ENCODE data around the gene RPS6KB2.
"Not testable (repeated sequence)": the region's sequence is repeated elsewhere in the genome, so short reads cannot be mapped to it uniquely, and the experiment has no call there.

RPS6KB2 gene

DNA sequence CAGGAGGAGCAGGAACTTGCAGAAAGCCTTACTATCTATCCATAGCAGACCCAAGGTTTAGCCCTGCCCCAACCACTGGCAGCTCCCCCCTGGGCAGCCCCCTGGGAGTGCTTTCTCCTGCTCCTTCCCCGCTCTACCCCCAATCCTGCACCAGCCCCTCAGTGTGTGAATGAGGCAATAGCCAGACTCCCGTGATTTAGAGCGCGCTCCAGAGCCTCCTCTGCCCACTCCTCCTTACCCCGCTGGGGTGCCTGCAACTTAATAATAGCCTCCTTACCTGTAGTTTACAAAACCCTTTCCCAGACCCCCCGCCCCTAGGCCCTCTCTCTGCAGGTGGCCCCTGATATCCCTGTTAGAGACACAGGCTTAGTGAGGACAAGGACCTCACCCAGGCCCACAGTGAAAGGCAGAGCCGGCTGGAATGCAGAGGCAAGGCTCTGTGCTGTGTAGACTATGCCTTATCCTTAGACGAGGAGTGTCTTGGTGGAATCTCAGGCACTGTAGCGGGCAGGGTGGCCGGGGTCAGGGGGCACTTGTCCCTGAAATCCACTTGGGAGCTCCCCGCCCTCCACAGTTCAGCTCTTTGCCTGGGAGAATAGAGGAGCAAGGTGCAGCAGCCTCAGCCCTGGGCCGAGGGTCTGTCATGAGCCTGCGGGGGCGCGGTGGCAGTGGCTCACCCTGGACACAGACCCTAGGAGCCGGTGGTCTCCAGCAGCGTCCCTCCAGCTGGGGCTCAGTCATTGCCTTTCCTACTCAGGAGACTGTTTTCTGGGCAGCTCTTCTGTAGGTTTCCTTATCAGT is 17.1 kb upstream of the RPS6KB2 start:
- no peak for DNase-seq

DNA sequence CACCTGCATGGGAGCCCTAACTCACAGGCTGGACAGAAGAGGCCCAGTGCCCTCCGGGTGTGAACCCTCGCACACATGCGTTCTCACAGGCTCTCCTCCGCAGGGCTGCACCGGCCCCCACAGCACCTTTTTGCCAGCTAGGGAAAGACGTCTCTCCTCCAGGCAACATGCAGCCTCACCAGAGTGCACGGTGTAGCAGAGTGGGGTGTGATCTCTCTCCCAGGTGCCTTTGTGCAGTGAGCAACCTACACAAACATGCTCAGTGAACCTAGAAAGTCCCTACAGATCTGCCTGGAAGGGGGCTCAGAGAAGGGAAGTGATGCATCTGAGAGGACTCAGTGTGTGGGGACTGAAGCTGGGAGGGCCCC is 16.5 kb upstream of the RPS6KB2 start:
- no peak for DNase-seq

DNA sequence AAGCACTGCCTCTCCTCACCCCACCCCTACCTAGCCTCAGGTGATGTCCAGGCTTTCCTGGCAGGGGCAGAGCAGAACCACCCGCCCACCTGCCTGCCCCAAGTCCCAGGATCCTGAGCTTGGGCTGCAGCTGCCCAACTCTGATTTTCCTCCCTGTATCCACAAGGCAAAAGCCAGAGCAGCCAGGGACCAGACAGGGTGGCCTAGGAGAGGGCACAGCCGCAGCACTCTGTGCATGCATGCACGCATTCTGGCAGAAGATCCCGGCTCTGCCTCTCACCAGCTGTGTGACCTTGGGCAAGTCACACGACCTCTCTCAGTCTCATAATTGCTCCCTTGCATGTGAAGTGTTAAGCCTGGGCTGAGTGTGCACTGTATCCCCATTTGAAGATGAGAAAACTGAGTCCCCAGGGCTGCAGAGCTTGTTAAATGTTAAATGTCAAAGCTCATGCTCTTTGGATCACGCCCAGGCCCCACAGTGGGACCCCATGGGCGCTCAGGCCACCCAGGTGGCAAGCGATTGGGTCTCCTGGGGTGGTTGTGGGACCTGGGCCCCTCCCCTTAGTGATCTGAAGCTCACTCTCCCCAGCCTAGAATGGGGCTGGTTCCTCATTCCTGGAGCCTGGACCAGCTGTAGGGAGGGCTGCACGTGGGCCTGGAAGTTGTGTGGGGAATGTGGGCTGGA is 15.7 kb upstream of the RPS6KB2 start:
- no peak for DNase-seq

DNA sequence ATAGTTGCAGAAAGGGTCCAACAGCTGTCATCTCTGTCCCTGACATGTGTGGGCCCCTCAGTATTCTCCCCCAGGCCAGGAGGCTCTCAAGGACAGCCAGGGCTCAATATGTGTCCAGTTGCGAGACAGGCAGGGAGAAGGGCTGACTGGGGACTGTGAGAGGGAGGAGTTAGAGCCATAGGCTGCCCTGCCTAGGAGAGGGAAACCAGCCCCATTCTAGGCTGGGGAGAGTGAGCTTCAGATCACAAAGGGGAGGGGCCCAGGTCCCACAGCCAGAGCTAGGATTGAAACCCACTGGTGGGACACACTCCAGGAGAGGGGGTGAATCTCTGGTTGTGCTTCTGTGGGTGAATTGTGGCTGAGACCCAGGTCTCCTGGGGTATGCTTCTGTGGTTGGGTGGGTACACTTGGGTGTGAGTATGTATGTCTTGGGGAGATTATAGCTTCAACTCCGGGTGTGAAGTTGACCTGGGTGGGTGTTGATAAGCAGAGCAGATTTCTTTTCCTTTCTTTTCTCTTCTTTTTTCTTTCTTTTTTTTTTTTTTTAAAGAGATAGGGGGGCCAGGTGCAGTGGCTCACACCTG is 14.9 kb upstream of the RPS6KB2 start:
- DNase-seq: no peak

DNA sequence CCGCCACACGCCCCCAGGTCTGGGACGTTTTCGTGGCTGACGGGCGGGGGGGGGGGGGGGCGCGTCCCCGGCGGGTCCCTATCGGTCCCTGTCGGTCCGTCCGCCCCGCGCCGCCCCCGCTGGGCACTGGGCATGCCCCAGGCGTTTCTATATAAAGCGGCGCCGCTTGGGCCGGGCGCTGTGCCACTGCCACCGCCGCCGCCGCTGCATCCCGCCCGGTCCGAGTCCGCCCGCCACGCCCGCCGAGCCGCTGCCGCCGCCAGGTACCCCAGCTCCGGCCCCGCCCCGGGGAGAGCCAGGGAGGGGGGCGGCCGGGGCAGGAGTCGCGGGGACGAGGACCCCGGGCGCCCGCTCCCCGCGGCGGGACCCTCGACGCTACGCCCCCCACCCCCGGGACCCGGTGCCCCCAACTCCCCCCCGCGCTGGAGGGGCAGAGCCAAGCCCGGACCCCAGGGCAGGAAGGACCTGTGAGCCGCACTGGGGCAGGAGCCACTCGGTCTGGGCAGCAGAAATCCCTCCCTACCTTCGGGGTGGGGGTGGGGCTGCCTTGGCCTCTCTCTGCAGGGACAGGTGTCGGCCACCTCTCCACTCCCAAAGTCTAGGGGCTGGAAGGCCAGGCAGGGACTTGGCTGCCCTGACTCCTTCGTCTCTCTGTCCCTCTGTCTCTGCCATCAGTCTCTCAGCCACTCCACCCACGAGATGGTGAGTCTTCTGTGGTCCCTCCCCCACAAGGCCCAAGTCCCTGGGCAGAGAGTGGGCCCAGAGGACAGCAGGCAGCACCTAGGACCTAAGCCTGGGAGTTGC is 12.6 kb upstream of the RPS6KB2 start, which contains the start of gene CARNS1:
Gene CARNS1 (plus strand): TSS at position 178 of the 804 bp plus-strand sequence. CDS start 522 bp downstream, at position 700.
- no peak for DNase-seq

DNA sequence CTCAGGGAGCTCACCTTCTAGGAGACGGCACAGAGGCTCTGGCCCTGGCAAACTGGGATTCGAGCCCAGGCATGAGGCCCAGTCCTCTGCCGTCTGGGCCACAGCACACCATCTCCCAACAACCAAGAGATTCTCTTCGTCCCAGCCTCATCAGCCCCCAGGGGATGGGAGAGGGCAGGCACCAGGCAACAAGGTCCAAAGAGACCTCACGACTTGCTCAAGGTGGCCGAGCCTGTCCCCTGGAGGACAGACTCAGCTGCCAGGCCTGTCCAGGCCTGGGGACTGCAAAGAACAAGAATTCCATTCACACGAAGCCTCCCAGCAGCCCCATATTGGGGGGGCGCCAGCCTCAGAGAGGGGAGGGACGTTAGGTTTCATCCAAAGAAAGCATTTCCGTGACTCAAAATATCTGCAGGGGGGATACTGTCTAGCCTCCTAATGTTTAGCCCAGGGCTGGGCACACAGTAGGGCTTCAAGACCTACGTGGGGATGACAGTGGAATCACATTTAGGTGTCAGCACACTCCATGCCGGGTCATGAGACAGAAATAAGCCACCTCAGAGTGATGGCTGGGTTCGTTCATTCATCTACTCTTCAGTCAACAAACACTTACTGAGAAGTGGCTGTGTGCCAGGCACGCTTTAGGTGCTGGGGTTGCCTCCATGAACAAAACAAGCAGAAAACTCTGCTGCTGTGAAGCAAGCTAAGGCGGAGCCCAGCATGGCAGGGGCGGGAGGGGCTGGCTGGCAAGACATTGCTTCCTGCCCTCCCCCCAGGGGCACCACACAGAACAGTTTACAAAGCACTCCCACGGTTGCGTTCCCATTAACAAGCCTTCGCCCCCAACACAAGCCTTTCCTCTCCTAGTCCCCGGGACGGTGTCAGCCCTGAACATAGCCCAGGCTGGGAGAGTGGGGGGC is 11.6 kb upstream of the RPS6KB2 start:
- DNase-seq: peak; percentile 84

DNA sequence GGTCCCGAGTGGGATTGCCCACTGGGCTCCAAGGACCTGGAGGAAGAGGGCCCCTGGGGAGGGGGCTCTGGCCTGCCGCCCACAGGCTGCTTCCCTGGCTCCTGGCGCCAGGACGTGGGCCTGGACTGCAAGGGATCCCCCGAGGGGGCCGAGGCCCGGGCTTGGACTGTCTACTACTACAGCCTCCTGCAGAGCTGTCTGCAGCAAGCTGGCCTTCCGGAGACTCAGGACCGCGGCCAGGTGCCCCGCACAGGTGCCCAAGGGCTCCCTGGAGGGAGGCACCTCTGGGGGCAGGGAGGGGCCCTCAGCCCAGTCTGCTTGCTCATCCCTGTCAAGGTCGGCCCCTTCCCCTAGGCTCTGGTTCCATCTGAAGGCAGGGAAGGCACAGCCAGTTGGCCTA is 10.9 kb upstream of the RPS6KB2 start:
- DNase-seq: no peak

DNA sequence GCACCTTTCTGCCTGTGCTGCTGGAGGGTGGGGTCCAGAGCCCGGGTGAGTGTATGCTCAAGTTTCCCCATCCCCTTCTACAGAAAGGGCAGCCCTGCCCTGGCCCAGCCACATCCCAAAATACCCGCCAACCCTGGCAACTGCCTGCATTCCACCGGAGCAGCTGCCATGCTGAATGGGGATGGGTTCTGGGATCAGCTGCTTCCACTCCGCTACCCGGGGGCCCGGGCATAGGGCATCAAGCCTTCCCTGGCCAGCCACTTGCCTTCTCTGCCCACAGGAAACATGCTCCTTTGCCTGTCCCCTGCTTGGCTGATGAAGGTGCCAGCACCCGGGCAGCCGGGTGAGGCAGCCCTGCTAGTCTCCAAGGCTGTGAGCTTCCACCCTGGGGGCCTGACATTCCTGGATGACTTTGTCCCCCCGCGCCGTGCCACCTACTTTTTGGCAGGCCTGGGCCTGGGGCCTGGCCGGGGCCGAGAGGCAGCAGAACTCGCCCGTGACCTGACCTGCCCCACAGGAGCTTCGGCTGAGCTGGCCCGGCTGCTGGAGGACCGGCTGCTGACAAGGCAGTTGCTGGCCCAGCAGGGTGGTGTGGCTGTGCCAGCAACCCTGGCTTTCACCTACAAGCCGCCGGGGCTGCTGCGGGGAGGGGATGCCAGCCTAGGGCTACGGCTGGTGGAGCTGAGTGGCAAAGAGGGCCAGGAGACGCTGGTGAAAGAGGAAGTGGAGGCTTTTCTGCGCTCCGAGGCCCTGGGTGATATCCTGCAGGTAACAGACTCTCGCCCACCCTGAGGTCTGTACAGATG is 9.6 kb upstream of the RPS6KB2 start:
- no peak for DNase-seq

DNA sequence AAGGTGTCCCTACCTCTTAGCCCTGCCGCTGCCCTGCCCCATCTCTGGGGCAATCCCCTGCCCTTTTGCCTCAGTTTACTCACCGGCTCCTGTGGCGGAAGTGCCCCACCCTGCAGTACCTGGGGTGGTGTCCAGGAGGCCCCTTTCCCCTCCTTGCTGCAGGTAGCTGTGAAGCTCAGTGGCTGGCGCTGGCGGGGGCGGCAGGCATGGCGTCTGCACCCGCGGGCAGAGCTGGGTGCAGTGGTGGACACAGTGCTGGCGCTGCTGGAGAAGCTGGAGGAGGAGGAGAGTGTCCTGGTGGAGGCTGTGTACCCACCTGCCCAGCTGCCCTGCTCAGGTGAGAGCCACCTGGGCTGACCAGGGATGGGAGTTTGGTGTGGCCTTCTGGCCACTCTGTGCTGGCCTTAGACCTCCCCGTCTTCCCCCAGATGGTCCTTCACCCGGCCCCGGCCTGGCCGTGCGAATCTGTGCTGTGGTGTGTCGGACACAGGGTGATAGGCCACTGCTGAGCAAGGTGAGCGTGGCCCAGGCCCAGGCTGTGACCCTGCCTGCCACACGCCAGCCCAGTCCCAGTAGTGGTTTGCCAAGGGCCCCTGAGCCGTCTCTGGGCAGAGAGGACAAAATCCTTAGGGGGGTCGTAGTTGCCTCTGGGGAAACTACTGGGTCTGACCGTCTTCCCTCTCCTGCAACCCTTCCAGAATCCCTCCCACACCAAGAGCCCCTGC is 8.8 kb upstream of the RPS6KB2 start:
- no peak for DNase-seq

DNA sequence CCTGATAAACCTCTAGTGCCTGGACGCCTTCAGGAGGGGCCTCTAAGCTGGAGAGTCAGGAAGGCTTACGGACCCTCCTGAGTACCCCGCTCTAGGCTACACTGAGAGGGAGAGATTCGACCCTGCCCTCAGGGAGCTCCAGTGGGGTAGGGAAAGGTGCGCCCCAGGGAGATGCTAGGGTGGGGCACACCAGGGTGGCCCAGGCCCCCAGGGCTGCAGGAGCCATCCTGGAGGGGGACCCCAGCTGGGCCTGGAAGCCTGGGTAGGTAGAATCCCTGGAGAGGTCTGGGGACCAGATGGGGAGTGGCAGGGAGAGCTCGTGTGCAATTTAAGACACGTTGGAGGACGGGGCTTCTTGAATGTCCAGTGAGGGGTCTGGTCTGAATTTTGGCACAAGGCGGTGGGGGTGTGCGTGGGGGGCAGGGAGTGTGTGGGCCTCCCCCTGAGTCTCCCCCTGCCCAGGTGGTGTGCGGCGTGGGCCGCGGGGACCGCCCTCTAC is 8.1 kb upstream of the RPS6KB2 start:
- DNase-seq: no peak

DNA sequence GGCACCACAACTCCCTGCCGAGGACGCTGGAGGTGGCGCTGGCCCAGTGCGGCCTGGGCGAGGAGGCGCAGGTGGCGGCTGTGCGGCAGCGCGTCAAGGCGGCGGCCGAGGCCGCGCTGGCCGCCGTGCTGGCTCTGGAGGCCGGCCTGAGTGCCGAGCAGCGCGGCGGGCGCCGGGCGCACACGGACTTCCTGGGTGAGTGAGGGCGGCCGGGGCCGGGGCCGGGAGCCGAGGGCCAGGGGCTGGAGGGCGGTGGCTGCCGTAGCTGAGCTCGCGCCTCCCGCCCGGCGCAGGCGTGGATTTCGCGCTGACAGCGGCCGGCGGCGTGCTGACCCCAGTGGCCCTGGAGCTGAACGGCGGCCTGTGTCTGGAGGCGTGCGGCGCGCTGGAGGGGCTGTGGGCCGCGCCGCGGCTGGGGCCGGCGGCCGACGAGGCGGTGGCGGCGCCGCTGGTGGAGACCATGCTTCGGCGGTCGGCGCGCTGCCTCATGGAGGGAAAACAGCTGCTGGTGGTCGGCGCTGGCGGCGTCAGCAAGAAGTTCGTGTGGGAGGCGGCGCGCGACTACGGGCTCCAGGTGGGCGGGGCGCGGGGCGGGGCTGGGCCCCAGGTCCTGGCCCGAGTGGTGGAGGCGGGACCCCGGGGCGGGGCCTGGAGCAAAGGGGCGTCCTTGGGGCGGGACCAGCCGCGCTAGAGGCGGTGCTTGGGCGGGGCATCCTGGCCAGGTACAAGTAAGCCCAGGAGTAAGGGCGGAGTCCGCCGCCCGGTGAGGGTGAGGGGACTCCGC is 7.5 kb upstream of the RPS6KB2 start:
- DNase-seq: peak; percentile 98

DNA sequence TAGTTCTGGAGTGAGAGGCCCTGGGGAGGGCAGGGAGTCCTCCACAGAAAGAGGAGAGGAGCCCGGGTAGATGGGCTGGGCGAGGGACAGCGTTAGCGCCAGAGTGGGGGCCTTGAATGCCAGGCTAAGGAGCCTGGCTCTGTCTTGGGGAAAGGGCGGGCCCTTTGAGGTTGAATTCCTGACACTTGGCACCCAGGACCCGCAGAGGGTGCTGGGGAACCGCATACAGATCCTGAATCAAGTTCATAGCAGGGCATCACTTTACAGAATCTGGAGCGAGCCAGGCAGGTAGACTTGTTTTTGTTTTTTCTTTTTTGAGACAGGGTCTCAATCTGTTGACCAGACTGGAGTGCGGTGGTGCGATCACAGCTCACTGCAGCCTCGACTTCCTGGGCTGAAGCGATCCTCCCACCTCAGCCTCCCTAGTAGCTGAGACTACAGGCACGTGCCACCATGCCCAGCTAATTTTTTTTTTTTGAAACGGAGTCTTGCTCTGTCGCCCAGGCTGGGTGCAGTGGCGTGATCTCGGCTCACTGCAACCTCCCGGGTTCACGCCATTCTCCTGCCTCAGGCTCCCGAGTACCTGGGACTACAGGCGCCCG is 6.8 kb upstream of the RPS6KB2 start:
- DNase-seq: no peak

DNA sequence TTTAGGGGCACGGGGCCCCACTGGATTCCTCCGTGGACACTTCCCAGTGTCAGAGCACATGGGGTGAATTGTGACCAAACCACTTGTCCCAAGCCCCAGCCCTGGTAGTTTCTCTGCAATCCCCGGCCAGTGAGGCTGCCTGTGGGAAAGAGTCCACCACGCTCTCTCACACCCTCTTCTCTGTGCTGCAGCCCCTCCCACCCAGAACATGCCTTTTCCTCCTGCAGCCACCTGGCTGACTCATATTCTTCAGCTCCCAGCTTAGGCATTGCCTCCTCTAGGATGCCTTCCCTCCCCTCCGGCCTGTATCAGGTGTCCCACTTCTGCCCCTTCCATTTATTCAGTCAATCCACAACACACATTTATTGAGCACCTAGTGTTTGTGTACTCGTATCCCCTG is 5.4 kb upstream of the RPS6KB2 start:
- DNase-seq: no peak

DNA sequence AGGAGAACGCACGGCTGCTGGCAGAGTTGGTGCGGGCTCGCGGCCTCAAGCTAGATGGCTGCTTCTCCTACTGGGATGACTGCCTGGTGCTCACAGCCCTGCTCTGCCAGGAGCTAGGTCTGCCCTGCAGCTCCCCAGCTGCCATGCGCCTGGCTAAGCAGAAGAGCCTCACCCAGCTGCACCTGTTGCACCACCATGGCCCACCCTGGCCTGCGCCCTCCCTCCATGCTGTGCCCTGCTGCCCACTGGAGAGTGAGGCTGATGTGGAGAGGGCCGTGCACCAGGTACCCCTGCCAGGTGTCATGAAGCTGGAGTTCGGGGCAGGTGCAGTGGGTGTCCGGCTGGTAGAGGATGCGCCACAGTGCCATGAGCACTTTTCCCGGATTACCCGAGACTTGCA is 4.8 kb upstream of the RPS6KB2 start:
- DNase-seq: no peak

DNA sequence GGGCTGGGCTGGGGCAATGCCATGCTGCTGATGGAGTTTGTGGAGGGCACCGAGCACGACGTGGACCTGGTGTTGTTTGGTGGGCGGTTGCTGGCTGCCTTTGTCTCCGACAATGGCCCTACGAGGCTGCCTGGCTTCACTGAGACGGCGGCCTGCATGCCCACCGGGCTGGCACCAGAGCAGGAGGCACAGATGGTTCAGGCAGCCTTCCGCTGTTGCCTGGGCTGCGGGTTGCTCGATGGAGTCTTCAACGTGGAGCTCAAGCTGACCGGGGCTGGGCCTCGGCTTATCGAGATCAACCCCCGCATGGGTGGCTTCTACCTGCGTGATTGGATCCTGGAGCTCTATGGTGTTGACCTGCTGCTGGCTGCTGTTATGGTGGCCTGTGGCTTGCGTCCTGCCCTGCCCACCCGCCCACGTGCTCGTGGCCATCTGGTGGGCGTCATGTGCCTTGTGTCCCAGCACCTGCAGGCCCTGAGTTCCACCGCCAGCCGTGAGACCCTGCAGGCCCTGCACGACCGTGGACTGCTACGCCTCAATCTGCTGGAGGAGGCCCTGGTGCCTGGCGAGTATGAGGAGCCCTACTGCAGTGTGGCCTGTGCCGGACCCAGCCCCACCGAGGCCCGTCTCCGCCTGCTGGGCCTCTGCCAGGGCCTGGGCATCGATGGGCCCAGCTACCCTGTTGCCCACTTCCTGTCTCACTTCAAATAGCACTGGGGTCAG is 4.2 kb upstream of the RPS6KB2 start:
- DNase-seq: no peak

DNA sequence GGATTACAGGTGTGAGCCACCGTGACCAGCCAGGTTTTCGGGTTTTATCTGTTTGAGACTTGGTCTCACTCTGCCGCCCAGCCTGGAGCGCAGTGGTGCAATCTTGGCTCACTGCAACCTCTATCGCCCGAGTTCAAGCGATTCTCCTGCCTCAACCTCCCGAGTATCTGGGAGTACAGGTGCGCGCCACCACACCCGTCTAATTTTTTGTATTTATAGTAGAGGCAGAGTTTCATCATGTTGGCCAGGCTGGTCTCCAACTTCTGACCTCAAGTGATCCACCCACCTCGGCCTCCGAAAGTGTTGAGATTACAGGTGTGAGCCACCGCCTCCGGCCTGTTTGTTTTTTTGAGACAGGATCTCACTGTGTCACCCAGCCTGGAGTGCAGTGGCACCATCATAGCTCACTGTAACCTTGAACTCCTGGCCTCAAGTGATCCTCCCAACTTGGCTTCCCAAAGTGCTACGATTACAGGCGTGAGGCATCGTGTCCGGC is 882 bp upstream of the RPS6KB2 start:
- DNase-seq: not testable (repeated sequence)

DNA sequence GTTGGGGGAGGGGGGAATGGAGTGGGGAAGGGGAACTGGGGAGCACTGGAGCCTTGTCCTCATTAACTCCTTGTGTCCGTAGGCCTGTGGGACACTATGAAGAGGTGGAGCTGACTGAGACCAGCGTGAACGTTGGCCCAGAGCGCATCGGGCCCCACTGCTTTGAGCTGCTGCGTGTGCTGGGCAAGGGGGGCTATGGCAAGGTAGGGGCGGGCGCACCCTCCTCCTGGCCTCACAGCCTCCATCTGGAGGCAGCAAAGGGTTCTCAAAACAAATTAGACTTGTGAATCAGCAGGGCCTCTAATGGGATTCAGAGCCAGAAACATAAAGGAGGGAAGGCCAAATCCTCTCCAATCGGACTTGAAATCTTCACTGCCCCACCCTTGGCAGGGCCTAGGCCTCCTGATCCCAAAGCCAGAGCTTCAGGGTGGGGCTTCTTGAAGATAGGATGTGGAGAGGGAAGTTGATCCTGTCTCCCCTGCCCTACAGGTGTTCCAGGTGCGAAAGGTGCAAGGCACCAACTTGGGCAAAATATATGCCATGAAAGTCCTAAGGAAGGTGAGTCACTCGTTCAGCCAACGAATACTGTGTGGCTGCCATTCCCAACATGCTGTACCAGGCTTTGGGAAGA is 859 bp downstream of the RPS6KB2 start:
- DNase-seq: no peak

DNA sequence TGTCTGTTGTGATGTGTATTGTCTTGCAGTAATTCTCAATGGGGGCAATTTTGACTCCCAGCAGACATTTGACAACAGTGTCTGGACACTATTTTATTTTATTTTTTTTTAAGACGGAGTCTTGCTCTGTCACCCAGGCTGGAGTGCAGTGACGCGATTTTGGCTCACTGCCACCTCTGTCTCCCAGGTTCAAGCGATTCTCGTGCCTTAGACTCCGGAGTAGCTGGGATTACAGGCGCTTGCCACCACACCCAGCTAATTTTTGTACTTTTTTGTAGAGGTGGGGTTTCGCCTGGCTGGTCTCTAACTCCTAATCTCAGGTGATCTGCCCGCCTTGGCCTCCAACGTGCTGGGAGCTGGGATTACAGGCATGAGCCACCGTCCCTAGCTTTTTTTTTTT is 1.4 kb downstream of the RPS6KB2 start:
- no peak for DNase-seq
